Muscle of back (tissue), 11 donors: ENCODE measurements around the gene CACNA1C. TPM values are rescaled to one million over a fixed set of nuclear protein-coding genes. Genes with fewer than 3 reads are reported as not detected.
"Not testable (repeated sequence)": the region's sequence is repeated elsewhere in the genome, so short reads cannot be mapped to it uniquely, and the experiment has no call there.

ENCODE experiments used
- DNase-seq, 3 donors: peaks; one replicate each; pipeline versions ENCODE4 v3.0.0 to v3.0.0-alpha.2; 2013
- polyA plus RNA-seq, 10 donors: library from polyadenylated mRNA; unstranded; fragments of 120-200 nt; gene quantifications; one replicate each; pipeline ENCODE4 v1.2.1, GENCODE V29; 2013; ENCODE audit not compliant: insufficient read length in 10 of 10

CACNA1C gene
- polyA plus RNA-seq, 10 donors, result 2.2 to 5.8 (median 3.5) TPM

GRCh38 chr12:2074792-2075191 is 22.0 kb downstream of the CACNA1C start:
- no peak for DNase-seq

DNA sequence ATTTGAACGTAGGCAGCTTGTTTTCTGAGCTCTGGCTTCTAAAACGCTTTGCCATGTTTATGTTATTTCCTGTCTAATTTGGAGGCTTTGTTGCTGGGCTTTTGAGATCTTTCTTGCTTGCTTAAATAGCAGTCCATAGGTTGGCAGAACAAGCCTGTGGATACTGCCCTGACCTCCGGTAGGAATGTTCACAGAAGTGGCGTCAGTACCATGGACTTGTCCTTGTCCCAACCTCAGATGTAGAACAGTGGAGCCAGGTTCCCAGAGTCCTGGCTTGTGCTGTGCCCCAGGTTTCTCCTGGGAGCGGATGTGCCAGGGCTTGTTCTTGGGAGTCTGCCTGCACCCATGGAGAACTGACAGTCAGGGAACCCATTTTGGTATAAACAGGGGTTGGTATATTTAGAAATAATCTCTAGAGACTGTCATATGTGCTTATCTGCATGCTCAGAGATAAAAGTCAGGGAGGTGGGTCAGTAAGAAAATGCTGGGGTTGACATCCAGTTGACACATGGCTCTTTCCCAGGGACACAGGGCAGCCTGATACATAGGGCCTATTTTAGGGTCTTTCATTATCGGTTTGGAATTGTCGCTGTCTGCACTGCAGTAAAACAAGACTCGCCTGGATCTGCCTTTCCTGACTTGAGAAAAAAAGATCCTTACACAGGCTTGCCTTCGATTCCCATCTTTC is 22.9 kb downstream of the CACNA1C start:
- peak in 1 of 3 donors; percentile 10 for DNase-seq

- DNase-seq, result peak in 2 of 3 donors; percentile 32 to 51
Observed at GRCh38 chr12:2076196-2076570, 23.4 kb downstream of the CACNA1C start.

DNA sequence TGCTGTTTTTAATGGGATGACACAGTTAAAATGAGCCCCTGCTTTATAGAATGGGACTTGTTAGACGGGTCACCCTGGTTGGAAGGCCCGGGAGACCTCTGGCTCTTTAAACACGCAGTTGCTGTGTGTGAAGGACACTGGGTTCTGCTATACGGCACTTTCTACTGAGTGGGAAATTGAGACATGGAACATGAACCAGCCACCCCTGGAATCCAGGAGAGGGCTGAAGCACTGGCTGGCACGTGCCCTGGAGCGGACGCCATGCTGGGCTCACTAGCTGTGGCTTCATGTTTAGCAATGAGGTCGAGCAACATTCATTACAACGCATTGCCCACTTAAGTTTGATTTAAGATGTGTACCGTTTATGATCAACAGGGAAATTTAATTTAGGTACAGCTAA is 23.9 kb downstream of the CACNA1C start:
- no peak for DNase-seq

- DNase-seq, result no peak
Observed at GRCh38 chr12:2080604-2081003, 27.8 kb downstream of the CACNA1C start.

DNA sequence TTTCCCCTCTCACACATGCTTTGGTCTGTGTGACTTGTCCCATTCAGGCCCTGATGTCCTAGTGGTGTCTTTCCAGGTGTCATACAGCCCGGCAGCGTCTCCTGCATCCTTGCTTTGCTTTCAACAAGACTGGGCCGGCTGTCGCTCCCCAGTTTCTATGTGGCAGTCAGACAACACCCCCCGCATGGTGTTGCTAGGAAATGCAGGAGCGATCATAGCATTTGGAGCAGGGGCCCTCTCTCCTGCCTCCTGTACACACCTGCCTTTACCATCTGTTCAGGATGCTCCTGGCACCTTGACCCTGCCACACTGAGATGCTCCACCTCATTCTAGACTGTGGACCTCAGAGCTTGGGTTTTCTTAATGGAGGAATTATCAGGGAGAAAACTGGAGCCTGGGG is 29.5 kb downstream of the CACNA1C start:
- DNase-seq, result no peak

GRCh38 chr12:2083008-2083407 is 30.2 kb downstream of the CACNA1C start:
- no peak for DNase-seq

- DNase-seq, result peak in 2 of 3 donors; percentile 12 to 29
Observed at GRCh38 chr12:2083561-2083960, 30.8 kb downstream of the CACNA1C start.

DNA sequence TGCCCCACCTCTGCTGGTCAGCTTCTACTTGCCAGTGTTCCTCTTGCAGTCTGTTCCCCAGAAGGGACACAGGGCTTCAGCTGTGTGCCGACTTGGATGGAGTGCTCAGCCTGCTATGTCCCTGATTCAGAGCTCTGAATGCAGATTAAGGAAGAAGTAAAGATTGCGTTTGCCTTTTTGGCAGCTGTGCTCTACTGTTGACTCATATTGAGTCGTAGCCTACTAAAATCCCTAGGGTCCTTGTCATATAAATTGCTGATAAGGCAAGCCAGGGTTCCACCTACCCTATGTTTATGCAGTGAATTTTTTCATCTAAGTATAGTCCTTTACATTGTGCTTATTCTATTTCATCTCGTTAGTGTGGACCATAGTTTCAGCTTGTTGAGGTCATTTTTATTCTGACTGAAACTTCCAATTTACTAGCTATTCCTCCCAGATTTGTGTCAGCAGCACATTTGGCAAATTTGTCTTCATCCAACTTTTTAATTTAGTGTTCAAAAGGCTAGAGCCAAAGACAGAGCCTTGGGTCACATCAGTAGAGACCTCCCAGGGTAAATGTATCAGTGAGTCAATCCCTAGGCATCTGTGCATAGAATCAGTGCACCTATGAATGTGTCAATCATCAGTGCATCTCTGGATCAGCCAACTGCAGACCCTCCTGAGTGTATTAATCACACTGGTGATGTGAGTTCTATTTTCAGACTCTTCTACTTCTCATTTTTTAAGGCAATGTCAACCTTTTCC is 31.9 kb downstream of the CACNA1C start:
- DNase-seq, result peak; percentile 64 to 84 (median 83)

GRCh38 chr12:2092354-2092753 is 39.6 kb downstream of the CACNA1C start:
- no peak for DNase-seq

DNA sequence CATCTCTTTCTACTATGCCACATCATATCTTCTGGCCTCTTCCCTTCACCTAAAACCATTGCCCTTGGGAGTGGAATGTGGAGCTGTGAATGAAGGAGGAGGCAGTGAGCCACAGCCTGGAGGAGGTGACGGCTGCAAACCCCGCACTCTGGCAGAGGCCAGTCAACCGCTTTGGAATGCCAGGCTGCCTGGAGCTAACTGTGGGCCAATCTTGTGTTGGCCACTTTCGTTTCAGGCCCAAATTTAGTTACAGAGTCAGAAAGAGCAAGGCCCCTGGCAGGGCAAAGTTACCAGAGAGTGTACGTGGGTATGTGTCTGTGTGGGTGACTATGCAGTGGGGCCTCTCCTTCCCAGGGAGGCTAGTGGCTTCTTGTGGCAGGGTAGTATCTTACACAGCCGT is 40.1 kb downstream of the CACNA1C start:
- DNase-seq, result no peak

- DNase-seq, result no peak
Observed at GRCh38 chr12:2094597-2094996, 41.8 kb downstream of the CACNA1C start.

GRCh38 chr12:2095878-2096277 is 43.1 kb downstream of the CACNA1C start:
- DNase-seq, result no peak

GRCh38 chr12:2097617-2098016 is 44.8 kb downstream of the CACNA1C start:
- DNase-seq, result no peak

DNA sequence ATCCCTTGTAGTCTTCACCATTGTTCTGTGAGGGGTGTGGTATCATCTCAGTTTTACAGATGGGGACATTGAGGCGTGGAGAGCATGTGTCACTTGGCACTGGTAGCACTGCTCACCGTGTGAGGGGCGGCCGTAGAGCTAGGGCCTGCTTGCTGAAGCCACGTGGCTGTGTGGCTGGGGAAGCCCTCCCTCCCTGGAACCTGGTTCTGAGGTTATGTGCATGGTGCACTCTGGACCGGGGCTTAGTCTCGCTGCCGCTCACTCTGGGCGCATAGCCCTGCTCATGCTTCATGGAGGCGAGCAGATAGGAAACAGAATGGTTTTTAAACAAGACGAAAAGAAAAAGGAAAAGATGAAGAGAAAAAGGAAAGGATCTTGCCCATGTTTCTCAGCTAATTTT is 46.1 kb downstream of the CACNA1C start:
- no peak for DNase-seq

DNA sequence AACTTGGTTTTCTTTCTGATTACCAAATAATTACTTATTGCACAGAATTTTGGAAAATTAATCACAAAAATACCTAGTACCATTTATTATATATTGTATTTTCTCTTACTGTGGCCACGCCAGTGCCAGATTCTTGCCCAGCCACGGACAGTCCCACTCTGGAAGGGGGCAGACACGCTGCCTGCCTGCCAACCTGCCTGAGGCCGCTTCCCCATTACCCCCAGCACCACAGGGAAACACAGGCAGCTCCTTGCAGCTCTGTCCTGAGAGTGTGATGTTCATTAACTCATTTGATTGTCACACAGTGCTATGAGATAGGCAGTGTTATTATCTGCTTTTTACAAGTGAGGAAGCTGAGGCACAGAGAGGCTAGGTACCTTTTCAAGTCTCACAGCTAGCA is 46.8 kb downstream of the CACNA1C start:
- no peak for DNase-seq

GRCh38 chr12:2101359-2101758 is 48.6 kb downstream of the CACNA1C start:
- DNase-seq, result no peak

GRCh38 chr12:2101771-2102170 is 49.0 kb downstream of the CACNA1C start:
- no peak for DNase-seq

DNA sequence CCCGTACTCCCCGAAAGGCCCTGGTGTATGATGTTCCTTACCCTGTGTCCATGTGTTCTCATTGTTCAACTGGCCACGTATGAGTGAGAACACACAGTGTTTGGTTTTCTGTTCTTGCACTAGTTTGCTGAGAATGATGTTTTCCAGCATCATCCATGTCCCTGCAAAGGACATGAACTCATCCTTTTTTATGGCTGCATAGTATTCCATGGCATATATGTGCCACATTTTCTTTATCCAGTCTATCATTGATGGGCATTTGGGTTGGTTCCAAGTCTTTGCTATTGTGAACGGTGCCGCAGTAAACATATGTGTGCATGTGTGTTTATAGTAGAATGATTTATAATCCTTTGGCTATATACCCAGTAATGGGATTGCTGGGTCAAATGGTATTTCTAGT is 49.9 kb downstream of the CACNA1C start:
- DNase-seq, result not testable (repeated sequence)

DNA sequence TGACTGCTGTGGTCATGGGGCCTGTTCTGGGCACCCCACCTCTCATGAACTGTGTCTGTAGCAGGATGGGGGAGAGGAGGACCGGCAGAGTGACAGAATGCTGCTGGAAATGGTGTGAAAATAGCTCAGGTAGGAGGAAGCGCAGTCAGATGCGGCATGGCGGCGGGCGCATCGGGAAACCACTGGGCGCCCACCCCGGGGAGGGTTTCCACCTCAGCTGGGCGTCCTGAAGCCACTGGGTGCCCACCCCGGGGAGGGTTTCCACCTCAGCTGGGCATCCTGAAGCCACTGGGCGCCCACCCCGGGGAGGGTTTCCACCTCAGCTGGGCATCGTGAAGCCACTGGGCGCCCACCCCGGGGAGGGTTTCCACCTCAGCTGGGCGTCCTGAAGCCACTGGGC is 52.6 kb downstream of the CACNA1C start:
- not testable (repeated sequence) for DNase-seq

DNA sequence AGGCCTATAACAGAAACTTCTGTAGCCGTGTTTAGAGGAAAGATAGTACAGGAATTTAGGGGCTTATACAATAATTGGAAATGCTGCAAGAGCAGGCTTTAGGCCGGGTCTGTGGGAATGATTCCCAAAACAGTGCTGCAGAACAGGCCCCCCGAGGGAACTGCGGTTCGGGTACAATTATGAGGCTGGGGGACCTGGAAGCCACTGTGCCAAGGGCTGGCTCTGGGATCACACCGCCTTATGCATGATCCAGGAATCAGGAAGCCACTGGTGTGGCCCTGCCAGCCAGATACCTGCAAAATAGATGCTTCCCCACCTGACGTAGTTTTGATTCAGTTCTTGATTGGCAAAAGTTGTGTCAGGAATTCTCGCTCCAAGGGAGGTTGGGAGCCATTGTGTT is 55.4 kb downstream of the CACNA1C start:
- no peak for DNase-seq

DNA sequence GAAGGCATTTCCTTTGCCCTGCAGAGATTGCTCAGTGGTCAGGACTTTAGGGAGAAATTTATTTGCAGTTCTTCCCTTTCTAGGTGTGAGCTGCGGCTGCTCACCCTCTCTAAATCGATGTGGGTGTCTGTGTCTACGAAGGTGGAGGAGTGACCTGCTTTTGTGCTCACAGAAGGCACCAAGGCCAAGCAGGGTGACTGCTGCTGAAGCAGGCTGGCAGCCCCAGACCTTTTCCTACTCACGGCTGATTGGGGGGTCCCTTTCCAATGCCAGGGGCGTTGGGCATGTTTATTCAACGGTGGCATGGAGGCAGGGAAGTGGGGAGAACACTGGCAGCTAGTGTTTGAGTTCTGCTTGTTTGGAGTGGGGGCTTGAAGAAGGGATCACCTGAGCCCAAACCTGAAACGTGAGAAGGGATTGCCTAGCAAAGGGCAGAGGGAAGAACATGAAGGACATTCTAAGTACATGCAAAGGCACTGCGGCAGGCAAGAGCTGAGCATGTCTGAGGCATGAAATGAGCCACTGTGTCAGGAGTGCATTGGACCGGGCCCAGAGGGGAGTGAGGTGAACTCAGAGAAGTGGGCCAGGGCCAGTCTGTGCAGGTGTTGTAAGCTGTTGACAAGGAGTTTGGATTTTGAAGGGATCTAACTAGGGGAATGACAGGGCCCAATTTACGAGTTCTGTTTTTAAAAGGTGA is 56.3 kb downstream of the CACNA1C start:
- DNase-seq, result no peak

- no peak for DNase-seq
Observed at GRCh38 chr12:2110127-2110526, 57.3 kb downstream of the CACNA1C start.
